Measurements from ENCODE around the gene CASP12.

- no peak for TF ChIP-seq CTCF (IDR thresholded peaks at IDR 0.05)
- TF ChIP-seq HEYL (CRISPR knock-in tag; IDR thresholded peaks at IDR 0.05) = no peak
- no peak for TF ChIP-seq RAD21 (conservative IDR thresholded peaks at IDR 0.05 in 1 of 2, IDR thresholded peaks at IDR 0.05 in 1 of 2)
- TF ChIP-seq POLR2A (IDR thresholded peaks at IDR 0.05; ENCODE audit: low read length) = no peak
- TF ChIP-seq CEBPB (IDR thresholded peaks at IDR 0.05) = no peak
- no peak for TF ChIP-seq EP300 (IDR thresholded peaks at IDR 0.05)
- no peak for TF ChIP-seq BHLHE40 (IDR thresholded peaks at IDR 0.05; ENCODE audit: low read depth, low read length)
- TF ChIP-seq ZFP36 (IDR thresholded peaks at IDR 0.05; ENCODE audit: borderline replicate concordance, partially characterized antibody) = no peak
- no peak for TF ChIP-seq JUN (IDR thresholded peaks at IDR 0.05)
- no peak for TF ChIP-seq HDAC2 (IDR thresholded peaks at IDR 0.05)
- no peak for TF ChIP-seq CBX8 (IDR thresholded peaks at IDR 0.05)
- TF ChIP-seq, protein P1, sequence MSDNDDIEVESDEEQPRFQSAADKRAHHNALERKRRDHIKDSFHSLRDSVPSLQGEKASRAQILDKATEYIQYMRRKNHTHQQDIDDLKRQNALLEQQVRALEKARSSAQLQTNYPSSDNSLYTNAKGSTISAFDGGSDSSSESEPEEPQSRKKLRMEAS (IDR thresholded peaks at IDR 0.05) = no peak
Observed at GRCh38 chr11:104853276-104853675, 45.0 kb downstream of the CASP12 start.
